HG02852 (cell line): ENCODE results near the gene LNX1.

Source experiments
- ATAC-seq: cut with Tn5 transposase; IDR thresholded peaks from one replicate; pipeline ENCODE4 v1.9.1; 2021; ENCODE audit warnings: mild to moderate bottlenecking, moderate library complexity; ENCODE audit not compliant: unreplicated experiment

The LNX1 gene

GRCh38 chr4:53574528-53574927, 16.8 kb downstream of the LNX1 start:
- no peak for ATAC-seq

- no peak for ATAC-seq
Observed at GRCh38 chr4:53573696-53574095, 17.6 kb downstream of the LNX1 start.

DNA sequence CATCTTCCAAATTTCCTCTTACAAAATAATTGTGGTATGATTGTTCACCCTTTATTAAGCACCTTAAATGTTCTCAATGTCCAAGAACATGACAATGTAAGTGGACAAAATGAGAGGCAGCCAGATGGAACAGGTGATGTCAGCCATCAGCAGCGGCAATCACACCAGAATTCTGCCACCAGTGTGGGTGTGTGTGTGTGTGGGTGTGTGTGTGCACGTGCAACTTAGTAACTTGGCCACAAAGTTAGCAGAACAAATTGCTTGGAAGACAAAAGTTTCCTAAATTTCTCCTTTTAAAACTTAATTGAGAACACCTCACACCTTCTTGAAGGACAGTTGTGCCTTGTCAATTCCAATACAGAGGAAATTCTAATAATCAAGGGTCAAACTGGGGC, 18.7 kb downstream of the LNX1 start:
- ATAC-seq: no peak

DNA sequence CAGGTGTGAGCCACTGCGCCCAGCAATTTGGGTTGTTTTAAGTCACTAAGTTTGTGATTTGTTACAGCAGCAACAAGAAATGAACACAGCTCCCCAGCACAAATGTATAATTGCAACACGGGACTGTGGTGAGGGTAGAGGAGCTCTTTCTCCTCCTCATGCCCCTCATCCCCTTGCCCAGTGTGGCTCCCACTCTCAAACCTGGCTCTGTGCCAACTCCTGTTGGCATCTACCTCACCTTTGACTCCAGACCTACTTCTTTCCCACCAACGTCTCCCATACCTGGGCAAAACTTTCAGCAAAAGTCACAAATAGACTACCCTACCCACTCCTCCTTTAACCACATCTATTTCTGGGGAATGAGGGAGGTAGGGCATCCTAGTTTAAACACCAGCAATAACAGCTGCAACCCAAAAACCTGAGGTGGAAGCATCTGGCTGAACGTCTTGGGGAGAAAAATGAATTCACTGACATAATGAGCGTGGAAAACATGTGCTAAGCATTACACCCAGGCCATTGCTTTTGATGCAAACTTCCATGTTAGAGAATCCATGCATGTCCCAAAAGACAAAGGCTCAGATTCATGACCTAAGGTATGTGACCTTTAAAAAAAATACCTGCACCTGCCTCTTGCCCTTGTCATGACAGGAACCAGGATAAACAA, 19.2 kb downstream of the LNX1 start:
- no peak for ATAC-seq

DNA sequence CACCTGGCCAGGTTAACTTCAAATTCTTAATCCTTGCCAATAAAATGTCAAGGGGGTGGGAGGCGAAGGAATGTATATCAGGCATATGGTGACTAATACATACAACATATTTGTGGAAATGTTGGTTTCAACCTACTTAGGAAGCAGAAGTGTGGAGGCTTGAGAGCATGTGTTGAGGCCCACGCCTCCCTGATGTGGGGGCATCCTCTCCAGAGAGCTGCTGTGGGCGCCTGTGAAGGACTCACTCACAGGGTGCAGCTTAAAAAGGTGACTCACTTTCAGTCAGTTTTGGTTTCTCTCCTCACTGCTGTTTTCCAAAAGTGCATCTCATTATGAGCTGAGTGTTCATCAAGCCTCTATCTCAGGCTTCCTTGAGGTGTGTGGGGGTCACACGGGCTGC, 27.5 kb downstream of the LNX1 start:
- peak; percentile 54 for ATAC-seq

DNA sequence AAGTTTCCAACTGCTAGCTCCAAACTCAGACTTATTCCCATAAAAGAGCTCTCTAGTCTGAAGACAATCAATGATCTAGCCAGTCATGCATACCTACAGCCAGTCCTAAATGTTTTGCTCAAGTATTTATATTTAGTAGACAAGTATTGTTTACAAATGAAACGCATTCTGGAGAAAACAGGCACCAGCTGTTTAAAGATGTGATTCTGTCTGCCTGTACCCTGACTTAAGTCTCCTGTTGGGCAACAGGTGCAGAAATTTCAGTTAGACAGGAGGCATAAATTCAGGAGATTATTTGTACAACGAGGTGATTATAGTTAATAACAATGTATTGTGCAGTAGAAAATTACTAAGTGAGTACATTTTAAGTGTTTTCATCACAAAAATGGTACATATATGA, 28.9 kb downstream of the LNX1 start:
- no peak for ATAC-seq

DNA sequence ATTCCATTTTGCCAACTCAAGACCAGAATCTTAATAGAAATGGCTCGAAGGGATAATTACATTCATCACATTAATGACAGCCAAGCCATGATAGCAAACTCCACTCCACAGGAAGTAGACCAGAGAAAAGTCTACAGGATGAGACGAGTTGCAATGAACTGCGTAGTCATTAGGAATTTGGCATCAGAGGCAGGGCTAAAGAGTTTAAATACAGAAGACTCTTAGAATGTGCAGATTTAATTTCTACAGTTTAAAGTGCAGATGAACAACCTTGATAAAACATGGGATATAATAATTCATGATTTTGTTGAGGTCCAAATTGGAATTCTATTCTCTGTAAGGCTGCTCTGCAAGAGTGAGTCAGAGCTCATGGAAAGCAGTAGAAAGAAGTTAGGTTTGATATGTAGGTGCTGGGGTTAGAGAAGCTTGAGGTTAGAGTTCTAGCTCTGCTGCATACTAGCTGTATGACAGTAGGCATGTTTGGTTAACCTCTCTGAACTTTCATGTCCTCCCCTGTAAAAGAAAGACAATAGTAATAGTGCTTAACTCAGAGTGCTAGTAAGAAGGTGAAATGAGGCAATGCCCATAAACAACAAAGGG, 32.2 kb downstream of the LNX1 start:
- ATAC-seq: no peak

GRCh38 chr4:53558065-53558801, 33.1 kb downstream of the LNX1 start:
- no peak for ATAC-seq

- no peak for ATAC-seq
Observed at GRCh38 chr4:53557669-53558064, 33.6 kb downstream of the LNX1 start.

GRCh38 chr4:53556651-53557050, 34.6 kb downstream of the LNX1 start:
- no peak for ATAC-seq

DNA sequence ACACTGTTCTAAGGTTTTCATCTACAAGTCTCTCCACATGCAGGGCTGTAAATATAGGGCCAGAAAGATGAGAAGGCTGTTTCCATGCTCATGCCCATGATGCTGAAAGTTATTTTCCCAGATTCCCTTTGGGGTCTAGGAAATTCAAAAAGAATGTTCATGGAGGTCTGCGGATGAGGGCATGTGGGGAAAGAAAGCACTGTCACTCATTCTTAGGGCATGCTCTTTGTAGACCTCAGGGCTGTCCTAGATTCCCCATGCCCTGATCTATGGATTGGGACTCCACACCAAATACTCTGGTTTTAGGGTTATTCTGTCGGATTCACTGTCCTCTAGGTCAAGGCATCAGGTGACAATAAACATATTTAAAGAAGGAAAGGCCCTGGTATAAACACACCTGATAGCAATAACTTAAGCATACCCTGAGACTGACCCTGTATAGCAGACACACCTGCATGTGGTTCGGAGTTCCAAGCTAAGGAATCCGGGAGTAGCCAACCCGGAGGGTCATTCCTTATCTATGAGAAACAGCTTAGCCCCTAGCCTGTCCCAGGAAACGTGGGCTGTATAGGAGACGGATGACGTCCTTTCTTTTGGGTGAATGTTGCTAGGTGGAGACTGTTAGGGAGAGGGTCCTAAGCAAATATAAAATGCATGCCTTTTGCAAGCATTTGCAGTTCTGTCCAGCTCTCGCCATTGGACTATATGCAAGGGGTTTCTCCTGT, 37.6 kb downstream of the LNX1 start:
- ATAC-seq: no peak

GRCh38 chr4:53552711-53553110, 38.6 kb downstream of the LNX1 start:
- ATAC-seq: no peak

DNA sequence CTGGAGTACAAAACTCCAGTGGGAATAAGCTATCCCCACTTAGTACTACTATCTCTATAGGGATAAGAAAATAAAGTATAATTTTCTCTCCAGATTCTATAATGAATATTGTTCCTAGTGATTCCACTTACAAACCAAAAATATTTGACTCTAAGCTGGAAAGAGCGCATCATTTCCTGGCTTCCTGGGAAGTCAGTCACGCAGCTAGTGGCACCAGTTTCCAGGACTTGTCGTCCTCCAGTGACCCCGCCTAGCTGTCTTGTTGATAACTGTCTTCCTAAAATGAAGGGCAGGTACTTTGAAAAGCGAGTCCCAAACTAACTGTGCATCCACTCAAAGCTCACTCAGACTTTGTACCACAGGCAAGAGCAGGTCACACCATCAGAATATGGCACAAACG, 39.3 kb downstream of the LNX1 start:
- ATAC-seq: no peak

DNA sequence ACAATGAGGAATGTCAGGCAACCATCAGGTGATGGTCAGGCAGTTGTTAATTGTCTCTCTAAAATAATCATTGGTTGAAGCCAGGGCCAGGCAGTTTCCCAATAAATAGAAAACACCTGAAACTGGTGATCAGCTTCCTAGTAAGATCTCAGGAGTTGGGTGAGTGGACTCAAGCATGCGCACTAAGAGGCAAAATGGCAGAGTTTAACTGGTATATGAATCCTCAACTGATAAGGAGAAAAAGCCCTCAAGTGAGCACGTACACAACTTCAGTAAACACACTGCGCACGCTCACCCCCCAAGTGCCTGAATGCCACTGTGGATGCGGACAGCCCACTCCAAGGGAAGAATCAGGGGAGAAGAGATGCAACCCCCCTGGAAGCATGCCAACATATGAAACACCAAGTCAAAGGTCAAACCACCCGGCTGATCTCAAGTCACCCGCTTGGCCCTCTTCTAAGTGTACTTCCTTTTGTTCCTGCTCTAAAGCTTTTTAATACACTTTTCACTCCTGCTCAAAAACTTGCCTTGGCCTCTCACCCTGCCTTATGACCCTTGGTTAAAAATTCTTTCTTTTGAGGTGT, 39.9 kb downstream of the LNX1 start:
- ATAC-seq: no peak

- no peak for ATAC-seq
Observed at GRCh38 chr4:53548662-53549061, 42.6 kb downstream of the LNX1 start.

DNA sequence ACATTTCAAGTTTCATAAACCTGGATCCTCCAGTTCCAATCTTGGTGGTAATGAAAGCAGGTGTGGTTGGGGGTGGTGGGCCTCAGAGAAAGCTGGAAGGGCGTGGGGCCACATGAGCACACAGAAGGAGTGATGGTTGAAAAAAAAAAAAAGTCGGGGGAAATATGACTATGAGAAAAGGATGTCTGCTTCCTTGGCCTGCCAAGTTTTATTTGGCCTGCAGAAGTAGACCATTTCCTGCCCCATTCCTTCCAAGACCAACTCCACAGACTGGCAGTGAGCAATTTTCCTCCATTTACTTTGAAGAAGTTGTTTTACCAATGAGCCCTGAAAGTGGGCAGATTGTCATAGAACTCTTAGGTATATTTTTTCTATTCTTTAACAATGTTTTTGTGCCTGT, 43.3 kb downstream of the LNX1 start:
- no peak for ATAC-seq

DNA sequence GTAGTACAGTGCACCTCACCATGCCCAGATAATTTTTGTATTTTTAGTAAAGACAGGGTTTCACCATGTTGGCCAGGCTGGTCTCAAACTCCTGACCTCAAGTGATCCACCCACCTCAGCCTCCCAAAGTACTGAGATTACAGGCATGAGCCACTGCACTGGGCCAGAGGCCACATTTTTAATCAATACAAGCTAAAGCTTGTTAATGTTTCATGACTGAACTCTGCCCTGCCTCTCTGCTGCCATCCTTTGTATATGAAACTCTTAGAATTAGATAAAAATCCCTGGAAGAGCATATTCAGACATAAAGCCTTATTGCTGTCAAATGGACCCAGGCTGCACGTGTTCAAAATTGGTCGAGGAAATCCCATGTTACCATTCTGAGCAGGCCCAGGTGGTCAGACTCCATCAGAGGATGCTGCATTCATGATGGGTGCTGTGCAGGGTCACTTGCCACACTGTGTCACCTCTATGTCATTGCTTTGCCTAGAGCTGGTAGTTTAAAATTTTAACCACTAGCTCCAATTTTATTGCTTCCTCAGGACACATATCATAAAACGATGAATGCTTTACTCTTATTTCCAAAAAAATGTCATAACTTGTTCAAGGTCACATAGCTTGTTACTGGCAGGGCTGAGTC, 45.2 kb downstream of the LNX1 start:
- ATAC-seq: no peak

DNA sequence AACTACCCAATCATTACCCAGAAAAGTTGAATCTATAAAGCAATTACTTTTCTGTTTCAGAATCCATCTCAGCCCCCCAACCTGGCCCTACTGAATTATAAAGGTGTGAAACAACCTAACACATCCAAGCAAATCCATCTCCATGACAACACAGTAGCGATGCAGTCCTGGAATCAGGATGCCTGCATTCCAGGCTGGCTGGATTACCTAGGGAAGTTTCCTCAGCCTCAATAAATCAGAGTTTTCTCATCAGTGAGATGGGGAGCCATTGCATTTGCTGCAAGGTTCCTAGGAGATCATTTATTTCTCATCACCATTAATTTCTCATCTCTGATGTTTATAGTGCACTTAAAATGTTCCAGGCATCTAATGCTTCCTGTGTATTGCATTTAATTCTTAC, 46.0 kb downstream of the LNX1 start:
- no peak for ATAC-seq

GRCh38 chr4:53543561-53543960, 47.7 kb downstream of the LNX1 start:
- no peak for ATAC-seq

DNA sequence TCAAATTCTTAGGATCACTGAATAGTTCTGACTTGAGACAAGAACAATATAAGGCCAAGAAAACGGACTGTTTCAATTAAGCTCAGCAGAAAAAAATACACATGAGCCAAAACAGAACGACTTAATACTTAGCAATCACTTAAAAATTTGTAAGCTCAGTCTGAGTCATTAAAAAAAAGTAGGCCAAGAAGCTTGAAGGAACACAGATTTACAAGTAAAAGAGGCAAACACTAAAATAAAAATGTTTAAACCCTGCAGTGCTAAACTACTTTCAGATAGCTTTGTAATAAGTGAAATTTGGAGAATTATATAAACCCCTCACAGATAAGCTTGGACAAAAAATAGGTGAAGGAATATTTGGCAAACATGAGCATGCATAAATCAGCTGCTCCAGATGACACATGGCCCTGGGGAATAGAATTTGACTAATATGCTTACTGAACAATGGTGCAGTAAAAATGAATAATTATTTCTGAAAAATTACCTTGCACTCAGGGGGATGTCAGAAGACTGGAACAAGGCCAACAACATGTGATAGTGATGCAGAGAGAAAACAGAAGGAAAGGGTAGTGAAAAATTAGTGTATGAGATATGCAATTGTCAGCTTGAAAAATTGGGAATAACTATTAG, 49.6 kb downstream of the LNX1 start:
- ATAC-seq: no peak
